HepG2 (cell line): Measurements from ENCODE around the gene RAB33B. TPM values are rescaled to one million over a fixed set of nuclear protein-coding genes. Genes with fewer than 3 reads are reported as not detected.

Experiments
- AFF4 ChIP-seq: sonication (generic); formaldehyde crosslinking; IDR thresholded peaks from 2 replicates; pipeline ENCODE4 v1.4.0; 2020; ENCODE audit warnings: missing genetic modification reagents
- HNF4A ChIP-seq: sonication (generic); formaldehyde crosslinking; IDR thresholded peaks from 2 replicates; pipeline ENCODE4 v1.4.0; 2020; ENCODE audit warnings: missing genetic modification reagents
- SMYD3 ChIP-seq: sonication (generic); formaldehyde crosslinking; IDR thresholded peaks from 2 replicates; pipeline ENCODE4 v1.8.1; 2023; ENCODE audit warnings: mild to moderate bottlenecking, missing genetic modification reagents
- SNAPC4 ChIP-seq: sonication (generic); formaldehyde crosslinking; IDR thresholded peaks from 2 replicates; pipeline ENCODE4 v1.4.0; 2020; ENCODE audit warnings: mild to moderate bottlenecking, missing genetic modification reagents
- U2AF2 ChIP-seq: fragments of 200-400 bp; formaldehyde crosslinking; IDR thresholded peaks from 2 replicates; pipeline ENCODE4 v1.6.1; 2017; ENCODE audit warnings: low read depth, mild to moderate bottlenecking, low read length
- ZNF709 ChIP-seq: sonication (generic); formaldehyde crosslinking; IDR thresholded peaks from 2 replicates; pipeline ENCODE4 v1.5.0; 2020; ENCODE audit warnings: mild to moderate bottlenecking, missing genetic modification reagents
- ZNF800 ChIP-seq: sonication (generic); formaldehyde crosslinking; IDR thresholded peaks from 2 replicates; pipeline ENCODE4 v1.4.0; 2020; ENCODE audit warnings: missing genetic modification reagents
- polyA plus RNA-seq, 8 experiments: library from polyadenylated mRNA; depleted of rRNA in 3 of 8; stranded (reverse) in 7 of 8; unstranded in 1 of 8; fragments of >200 nt; fragmentation: Illumina TruSeq in 4 of 8; extraction: Trizol in 4 of 8; gene quantifications; 2 replicates each; pipeline versions ENCODE4 v1.2.1 to v1.2.3, GENCODE V29; 2011 to 2016; ENCODE audit warnings: low read depth in 4 of 8, missing spikeins in 1 of 8, mixed read lengths in 1 of 8; ENCODE audit not compliant: insufficient read depth in 1 of 8
- total RNA-seq, 5 experiments: library from RNA; depleted of rRNA; stranded (reverse); fragments of >200 nt; fragmentation: Illumina TruSeq; extraction: Trizol; gene quantifications; 2 replicates each; pipeline ENCODE4 v1.2.3, GENCODE V29; 2016; ENCODE audit warnings: low read depth in 1 of 5

The RAB33B gene
- total and polyA plus RNA-seq, 2 of the 13 experiments (the other 11 are each of a cell fraction or from before 2014, with no cell fraction given) = 7.6 to 8.1 TPM

GRCh38 chr4:139436122-139436521 lies 17.8 kb upstream of the RAB33B start (continued):
- TF ChIP-seq ZNF800 (CRISPR knock-in tag) = no peak
- TF ChIP-seq ZNF709 (CRISPR knock-in tag) = no peak
- no peak for TF ChIP-seq SNAPC4 (CRISPR knock-in tag)
- no peak for TF ChIP-seq AFF4 (CRISPR knock-in tag)
- TF ChIP-seq HNF4A (CRISPR knock-in tag) = no peak
- TF ChIP-seq SMYD3 = no peak
- TF ChIP-seq U2AF2 = no peak
- TF ChIP-seq, all 625 proteins: peak for 0
